ENCODE measurements around the gene CBX5. TPM values are rescaled to one million over a fixed set of nuclear protein-coding genes. Genes with fewer than 3 reads are reported as not detected.
A peak's percentile ranks its signal among the peaks of the same experiment; 100 is the strongest.

Gene CBX5
- total and polyA plus RNA-seq, 10 of the 15 experiments (the other 5 are each of a cell fraction or from before 2014, with no cell fraction given), result 46.7 to 138 (median 74.6) TPM

DNA sequence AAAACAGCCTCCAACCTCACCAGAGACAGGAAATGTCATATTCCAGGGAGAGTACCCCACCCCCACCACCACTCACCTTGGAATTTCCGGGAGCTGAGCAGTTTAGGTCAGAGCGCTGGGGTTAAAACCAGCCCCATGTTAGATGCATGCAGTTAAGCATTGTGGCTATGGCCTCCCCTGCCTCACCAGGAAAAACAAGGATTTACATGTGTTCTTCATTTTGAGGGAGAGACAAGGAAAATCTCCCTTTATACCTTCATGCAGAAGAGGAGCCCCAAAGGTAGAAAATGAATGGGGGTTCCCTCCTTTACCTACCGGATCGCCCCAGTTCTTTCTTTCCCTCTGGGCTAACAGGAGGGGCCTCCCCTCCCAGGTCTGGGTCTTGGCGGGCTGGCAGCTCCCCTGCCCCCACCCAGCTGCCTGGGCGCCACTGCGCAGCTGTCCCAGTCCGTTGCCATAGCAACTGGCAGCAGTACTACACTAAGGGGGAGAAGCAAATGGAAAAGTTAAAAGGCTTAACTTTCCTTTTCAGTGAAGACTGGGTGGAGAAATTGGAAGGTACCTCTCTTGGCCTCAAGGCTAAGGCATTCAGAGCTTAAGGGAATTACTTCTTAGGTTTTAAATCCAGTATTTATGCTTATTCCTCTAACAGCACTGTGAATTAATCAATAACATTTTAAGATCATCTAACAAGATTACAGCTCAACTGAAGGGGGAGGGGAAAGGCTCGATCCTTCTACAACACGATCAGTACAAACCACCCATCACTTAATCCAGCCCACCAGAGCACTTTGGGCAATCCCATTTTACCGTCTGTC is 20.5 kb downstream of the CBX5 start (continued):
- TF ChIP-seq FOXM1 (IDR thresholded peaks at IDR 0.05; ENCODE audit: low read depth, low read length) (no peak), ZNF207 (IDR thresholded peaks at IDR 0.05; ENCODE audit: borderline replicate concordance) (no peak), CEBPB (IDR thresholded peaks at IDR 0.05; ENCODE audit: borderline replicate concordance in 1 of 2, low read depth in 2 of 2, low read length in 2 of 2) (no peak), RCOR1 (conservative IDR thresholded peaks at IDR 0.05; ENCODE audit: low read depth, low read length) (0 out of 2 replicates have a peak, but pooled peaks have one; percentile 43), ZNF622 (IDR thresholded peaks at IDR 0.05) (no peak), CBX5 (IDR thresholded peaks at IDR 0.05; ENCODE audit: low read depth) (no peak), ESRRA (IDR thresholded peaks at IDR 0.05; ENCODE audit: low read length) (no peak), CBFB (IDR thresholded peaks at IDR 0.05; ENCODE audit: low read depth) (no peak), CTCF (IDR thresholded peaks at IDR 0.05 in 2 of 3, conservative IDR thresholded peaks at IDR 0.05 in 1 of 3; ENCODE audit: control insufficient read depth in 2 of 3, extremely low read depth in 1 of 3, insufficient read depth in 1 of 3, low read depth in 3 of 3, low read length in 3 of 3) (no peak), BMI1 (IDR thresholded peaks at IDR 0.05; ENCODE audit: borderline replicate concordance) (peak; percentile 99), SMC3 (IDR thresholded peaks at IDR 0.05; ENCODE audit: borderline replicate concordance, low read length) (no peak), RBBP5 (conservative IDR thresholded peaks at IDR 0.05) (no peak), SMAD1 (IDR thresholded peaks at IDR 0.05; ENCODE audit: low read depth, partially characterized antibody) (no peak), NR2C1 (IDR thresholded peaks at IDR 0.05) (no peak), ETV6 (conservative IDR thresholded peaks at IDR 0.05 in 1 of 2, IDR thresholded peaks at IDR 0.05 in 1 of 2; ENCODE audit: borderline replicate concordance in 1 of 2, low read depth in 1 of 2) (no peak), HDAC2 (IDR thresholded peaks at IDR 0.05) (no peak), BCL11A (IDR thresholded peaks at IDR 0.05; ENCODE audit: low read depth, low read length) (no peak), ATF3 (IDR thresholded peaks at IDR 0.05; ENCODE audit: borderline replicate concordance, extremely low read depth, low read depth, low read length) (no peak), YBX1 (IDR thresholded peaks at IDR 0.05) (no peak)
- TF ChIP-seq, protein P1, sequence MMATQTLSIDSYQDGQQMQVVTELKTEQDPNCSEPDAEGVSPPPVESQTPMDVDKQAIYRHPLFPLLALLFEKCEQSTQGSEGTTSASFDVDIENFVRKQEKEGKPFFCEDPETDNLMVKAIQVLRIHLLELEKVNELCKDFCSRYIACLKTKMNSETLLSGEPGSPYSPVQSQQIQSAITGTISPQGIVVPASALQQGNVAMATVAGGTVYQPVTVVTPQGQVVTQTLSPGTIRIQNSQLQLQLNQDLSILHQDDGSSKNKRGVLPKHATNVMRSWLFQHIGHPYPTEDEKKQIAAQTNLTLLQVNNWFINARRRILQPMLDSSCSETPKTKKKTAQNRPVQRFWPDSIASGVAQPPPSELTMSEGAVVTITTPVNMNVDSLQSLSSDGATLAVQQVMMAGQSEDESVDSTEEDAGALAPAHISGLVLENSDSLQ (IDR thresholded peaks at IDR 0.05), result no peak
- TF ChIP-seq, protein P2, sequence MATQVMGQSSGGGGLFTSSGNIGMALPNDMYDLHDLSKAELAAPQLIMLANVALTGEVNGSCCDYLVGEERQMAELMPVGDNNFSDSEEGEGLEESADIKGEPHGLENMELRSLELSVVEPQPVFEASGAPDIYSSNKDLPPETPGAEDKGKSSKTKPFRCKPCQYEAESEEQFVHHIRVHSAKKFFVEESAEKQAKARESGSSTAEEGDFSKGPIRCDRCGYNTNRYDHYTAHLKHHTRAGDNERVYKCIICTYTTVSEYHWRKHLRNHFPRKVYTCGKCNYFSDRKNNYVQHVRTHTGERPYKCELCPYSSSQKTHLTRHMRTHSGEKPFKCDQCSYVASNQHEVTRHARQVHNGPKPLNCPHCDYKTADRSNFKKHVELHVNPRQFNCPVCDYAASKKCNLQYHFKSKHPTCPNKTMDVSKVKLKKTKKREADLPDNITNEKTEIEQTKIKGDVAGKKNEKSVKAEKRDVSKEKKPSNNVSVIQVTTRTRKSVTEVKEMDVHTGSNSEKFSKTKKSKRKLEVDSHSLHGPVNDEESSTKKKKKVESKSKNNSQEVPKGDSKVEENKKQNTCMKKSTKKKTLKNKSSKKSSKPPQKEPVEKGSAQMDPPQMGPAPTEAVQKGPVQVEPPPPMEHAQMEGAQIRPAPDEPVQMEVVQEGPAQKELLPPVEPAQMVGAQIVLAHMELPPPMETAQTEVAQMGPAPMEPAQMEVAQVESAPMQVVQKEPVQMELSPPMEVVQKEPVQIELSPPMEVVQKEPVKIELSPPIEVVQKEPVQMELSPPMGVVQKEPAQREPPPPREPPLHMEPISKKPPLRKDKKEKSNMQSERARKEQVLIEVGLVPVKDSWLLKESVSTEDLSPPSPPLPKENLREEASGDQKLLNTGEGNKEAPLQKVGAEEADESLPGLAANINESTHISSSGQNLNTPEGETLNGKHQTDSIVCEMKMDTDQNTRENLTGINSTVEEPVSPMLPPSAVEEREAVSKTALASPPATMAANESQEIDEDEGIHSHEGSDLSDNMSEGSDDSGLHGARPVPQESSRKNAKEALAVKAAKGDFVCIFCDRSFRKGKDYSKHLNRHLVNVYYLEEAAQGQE (IDR thresholded peaks at IDR 0.05; ENCODE audit: low read depth, low read length), result no peak
- TF ChIP-seq, protein P3, sequence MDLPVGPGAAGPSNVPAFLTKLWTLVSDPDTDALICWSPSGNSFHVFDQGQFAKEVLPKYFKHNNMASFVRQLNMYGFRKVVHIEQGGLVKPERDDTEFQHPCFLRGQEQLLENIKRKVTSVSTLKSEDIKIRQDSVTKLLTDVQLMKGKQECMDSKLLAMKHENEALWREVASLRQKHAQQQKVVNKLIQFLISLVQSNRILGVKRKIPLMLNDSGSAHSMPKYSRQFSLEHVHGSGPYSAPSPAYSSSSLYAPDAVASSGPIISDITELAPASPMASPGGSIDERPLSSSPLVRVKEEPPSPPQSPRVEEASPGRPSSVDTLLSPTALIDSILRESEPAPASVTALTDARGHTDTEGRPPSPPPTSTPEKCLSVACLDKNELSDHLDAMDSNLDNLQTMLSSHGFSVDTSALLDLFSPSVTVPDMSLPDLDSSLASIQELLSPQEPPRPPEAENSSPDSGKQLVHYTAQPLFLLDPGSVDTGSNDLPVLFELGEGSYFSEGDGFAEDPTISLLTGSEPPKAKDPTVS (IDR thresholded peaks at IDR 0.05; ENCODE audit: low read depth, low read length), result no peak

Measured in GM12878 (cell line).